HPDE6-E6E7 (cell line): ENCODE data around the gene ATP11B.
"Not testable (repeated sequence)": the region's sequence is repeated elsewhere in the genome, so short reads cannot be mapped to it uniquely, and the experiment has no call there.

Source experiments
- DNase-seq: peaks from one replicate; pipeline ENCODE4 v3.0.0; 2011; ENCODE audit warnings: missing footprints; ENCODE audit errors: extremely low spot score

Gene ATP11B

DNA sequence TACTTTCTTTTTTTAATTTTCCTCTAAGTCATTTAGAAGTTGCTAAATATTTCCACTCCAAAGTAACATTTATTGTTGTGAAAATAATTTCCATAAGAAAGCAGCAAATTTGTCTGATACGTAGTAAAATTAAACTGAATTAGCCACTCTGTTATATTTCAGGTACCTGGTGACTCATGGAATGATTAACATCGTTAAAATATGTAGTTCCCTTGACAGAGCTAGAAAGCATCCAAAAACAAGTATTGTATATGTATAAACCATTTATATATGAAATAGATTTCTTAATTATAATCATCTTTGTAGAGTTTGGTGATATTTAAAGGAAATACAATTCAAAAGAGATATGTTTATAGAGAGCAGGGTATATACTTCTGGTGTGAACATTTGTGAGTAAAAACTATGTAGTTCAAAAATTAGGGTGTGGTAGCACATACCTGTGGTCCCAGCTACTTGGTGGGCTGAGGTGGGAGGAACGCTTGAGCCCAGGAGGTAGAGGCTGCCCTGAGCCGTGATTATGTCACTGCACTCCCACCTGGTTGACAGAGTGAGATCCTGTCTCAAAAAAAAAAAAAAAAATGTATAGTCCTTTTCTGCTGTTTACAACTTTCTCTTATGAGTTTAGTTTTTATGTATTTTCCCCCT is 36.6 kb downstream of the ATP11B start:
- DNase-seq = peak; percentile 2

DNA sequence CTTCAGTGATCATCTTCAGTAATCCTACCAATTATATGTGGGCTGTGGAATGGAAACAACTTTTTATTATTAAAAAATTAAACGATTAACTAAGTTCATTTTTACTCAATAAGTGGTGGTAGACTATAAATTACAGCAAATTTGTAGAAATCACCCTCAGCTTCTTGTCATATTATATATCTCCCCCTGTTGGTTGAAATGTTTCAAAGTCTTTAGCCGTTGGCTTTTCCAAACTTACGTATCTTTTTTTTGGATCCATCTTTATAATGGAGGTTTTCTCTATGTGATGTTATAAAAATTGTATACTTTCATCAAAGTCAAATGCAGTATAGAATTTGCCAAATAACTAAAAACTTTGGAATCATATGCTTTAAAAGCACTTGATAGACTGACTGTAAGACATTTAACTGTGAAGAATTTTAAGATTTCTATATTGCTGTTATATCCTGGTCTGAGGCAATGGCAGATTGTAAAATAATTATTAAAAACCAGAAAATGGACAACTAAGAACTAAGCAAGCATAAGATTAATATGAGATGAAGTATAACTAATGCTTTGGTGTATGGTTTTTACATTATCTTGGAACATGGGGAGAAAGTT is 44.7 kb downstream of the ATP11B start:
- no peak for DNase-seq

- DNase-seq = no peak
Observed at GRCh38 chr3:182843478-182843877, 50.2 kb downstream of the ATP11B start.

DNA sequence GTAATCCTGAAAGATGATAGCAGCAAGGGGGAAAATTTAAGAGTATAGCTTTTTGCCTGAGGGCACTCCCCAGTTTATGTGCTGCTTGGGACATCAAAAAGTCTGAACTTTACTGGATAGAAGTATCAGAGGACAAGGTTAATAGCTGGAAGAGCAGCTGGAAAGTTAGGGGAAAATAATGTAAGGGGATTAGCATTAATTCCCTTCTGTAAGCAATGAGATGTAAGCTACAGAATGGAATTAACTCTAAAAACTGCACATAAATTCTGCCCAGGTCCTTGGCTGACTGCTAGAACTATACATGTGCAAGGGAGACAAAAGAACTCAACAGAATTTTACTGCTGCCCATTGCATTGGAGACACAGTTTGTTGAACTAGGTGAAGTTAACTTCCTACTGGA is 55.6 kb downstream of the ATP11B start:
- no peak for DNase-seq

DNA sequence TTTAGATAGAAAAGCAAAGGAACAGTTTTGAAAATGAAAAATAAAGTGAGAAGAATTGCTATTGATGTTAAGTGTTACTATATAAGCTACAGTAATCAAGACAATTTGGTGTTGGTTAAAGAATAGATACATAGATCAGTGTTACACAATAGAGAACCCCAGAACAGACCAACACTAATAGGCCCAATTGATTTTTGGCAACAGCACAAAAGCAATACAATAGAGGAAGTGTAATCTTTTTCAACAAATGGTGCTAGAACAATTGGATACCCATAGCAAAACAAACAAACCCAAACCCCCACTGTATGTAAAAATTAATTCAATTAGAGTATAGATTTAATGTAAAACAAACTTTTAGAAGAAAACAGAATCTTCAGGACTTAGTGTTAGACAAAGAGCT is 61.8 kb downstream of the ATP11B start:
- no peak for DNase-seq

- no peak for DNase-seq
Observed at GRCh38 chr3:182861348-182861747, 68.0 kb downstream of the ATP11B start.

DNA sequence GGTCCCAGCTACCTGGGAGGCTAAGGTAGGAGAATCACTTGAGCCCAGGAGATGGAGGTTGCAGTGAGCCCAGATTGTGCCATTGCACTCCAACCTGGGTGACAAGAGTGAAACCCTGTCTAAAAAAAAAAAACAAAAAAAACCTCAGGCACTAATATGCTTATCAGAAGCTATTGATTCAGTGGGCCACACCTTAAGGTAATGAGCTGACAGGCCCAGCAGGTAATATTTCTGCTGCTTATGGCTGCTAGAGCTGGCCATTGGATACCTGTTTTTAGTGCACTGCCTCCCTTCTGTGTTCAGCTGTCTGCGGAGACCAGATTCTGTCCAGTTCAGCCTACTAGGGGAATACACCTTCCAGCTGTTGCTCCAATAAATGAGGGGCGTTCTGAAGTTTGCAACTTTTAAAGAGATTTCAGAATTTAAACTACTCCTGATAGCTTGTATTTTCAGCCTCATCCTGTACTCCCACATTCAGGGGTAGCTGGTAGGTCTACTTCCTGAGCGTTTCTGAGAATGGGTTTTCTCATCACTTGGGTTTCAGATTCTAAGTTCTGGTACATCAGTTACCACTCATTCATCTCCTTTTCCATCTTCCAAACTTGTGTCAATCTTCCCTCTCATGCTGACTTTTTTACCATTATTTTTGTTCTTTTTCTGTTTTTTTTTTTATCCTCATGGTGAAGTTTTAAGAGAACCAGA is 69.0 kb downstream of the ATP11B start:
- no peak for DNase-seq

DNA sequence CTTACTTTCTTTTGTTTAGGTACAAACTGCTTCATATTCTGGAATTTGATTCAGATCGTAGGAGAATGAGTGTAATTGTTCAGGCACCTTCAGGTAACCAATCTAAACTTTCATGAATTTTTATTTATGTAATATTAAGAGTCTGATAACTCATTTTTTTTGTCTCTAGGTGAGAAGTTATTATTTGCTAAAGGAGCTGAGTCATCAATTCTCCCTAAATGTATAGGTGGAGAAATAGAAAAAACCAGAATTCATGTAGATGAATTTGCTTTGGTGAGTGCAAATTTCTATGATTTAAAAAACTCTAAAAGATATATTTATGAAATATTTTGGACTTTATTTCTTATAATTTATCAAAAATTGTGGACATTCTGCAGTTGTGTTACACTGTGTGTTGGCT is 75.8 kb downstream of the ATP11B start:
- no peak for DNase-seq

DNA sequence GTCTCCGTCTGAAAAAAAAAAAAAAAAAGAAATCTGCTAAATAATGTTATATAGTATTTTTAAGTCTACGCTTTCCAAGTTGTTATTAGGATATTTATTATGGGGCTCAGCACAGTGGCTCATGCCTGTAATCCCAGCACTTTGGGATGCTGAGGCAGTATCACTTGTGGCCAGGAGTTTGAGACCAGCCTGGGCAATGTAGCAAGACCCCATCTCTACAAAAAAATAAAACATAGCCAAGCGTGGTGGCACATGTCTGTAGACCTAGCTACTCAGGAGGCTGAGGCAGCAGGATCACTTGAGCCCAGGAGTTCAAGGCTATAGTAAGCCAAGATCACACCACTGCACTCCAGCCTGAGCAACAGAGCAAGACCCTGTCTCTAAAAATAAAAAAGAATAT is 77.6 kb downstream of the ATP11B start:
- not testable (repeated sequence) for DNase-seq

GRCh38 chr3:182879031-182879611 is 85.8 kb downstream of the ATP11B start:
- DNase-seq = no peak

GRCh38 chr3:182886497-182886896 is 93.2 kb downstream of the ATP11B start:
- no peak for DNase-seq

- no peak for DNase-seq
Observed at GRCh38 chr3:182889948-182890629, 96.8 kb downstream of the ATP11B start.

GRCh38 chr3:182891364-182891763 is 98.1 kb downstream of the ATP11B start:
- no peak for DNase-seq

GRCh38 chr3:182892226-182892625 is 98.9 kb downstream of the ATP11B start:
- no peak for DNase-seq

DNA sequence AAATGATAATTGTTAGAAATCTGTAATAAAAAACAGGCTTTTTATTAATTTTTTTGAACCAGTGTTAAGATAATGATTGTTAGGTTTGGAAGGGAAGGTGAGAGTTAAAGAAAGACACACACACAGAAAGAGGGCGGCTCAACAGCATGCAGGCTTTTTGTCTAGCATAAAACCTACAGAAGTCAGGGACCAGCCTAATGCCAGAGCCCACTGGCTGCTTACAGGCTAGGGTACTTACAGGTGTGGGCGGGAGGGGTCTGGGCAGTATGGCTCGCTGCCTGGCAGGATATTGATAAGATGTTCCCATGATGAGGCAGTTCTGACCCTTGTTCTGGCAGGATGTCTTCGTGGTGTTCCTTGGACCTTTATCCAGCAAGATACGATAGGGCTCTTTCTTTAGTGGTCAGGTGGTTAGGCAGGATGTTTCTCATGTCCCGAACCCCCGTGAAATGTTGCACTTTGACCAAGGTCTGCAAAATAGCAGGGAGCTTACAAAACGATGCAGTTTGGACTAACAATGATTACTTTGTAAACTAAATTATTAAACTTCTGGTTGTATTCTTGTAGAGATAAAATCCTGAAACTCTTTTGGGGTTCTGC is 102.3 kb downstream of the ATP11B start:
- no peak for DNase-seq

DNA sequence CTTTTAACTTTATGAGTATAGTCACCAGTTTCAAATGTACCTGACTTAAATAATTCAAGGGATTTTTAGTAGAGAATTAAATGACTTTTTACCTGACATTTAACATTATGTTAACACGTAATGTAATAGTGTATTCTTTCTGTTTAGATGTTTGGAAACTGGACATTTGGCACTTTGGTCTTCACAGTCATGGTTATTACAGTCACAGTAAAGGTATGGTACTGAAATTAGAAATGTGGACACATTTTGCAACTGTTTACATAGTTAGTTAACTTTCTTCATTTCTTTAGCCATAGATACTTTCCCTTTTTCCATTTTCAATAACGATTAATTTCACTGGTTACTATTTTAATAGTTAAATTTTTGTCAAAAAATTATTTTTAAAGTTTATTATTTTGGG is 103.2 kb downstream of the ATP11B start:
- DNase-seq = no peak

GRCh38 chr3:182902236-182902635 is 108.9 kb downstream of the ATP11B start:
- no peak for DNase-seq

DNA sequence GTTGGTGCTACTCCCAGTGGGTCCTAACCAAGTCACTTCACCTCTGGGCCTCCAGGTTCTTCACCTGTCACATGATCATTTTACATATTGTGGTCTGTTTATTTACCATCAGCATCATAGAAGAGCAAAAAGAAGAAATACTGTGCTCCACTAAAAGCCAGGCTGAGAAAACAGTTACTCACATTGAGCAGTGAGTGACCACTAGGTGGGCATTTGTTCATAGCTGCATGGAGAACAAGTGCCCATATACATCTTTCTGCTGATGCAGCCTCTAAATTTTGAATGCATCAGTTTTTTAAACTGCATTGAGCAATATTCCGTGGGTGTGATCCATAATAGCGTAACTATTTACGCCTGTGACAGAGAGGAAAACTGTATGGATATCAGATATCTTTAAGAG is 110.9 kb downstream of the ATP11B start:
- DNase-seq = no peak

DNA sequence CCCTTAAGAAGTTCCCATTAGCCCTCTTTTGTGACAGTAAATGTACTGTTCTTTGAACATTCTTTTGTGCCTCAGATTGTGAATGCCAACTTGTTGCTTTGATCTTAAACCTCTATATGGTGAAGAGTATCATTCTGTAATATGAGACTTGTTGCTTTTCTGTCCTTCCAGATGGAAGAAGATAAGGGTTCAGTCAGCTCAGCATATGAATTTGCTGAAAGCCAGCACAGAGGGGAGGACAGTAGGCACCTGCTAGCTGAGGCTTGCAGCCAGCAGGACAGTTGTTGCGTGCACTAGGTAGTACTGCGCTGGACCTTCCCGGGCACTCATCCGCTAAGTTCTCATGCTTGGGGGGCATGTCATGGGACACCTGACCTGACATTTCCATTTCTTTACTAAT is 112.3 kb downstream of the ATP11B start:
- no peak for DNase-seq

DNA sequence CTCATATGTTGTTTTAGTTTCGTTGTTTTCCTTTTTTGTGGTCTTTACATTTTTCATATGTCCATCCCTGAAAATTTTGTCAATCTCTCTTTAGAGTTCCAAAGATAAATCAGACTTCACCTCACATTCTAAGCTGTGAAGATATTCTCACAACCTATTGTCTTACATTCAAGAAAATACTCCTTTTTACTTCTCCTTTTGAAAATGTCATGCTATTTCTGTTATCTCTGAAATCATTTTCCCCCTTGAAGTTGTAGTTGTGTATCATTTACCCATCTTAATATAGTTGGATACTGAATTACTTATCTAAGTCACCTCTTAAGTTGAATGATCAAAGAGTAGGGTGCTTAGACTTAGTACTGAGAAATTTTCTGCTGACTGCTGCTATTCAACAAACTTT is 112.7 kb downstream of the ATP11B start:
- no peak for DNase-seq

DNA sequence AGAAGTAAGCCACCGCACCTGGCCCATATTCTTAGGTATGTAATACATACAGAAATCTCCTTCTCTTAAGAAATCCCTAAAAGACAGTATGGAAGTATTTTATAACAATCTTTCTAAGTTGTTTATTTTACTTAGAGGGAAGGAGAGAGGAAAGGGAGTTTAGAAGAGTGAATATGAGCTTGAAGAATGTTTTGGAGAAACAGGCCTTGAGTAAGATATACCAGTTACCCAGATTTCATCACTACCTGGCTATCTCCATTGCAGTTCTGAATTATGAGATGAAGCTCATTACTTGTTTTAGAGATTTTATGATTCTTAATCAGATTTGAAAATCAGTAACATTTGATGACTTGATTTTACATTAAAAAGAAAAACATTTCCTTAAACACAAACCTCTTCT is 115.2 kb downstream of the ATP11B start:
- DNase-seq = no peak
